Activated CD4-positive, alpha-beta T cell treated with anti-CD3 and anti-CD28 coated beads for 36 hours (primary cell): ENCODE measurements around the gene PCNX2. TPM values are rescaled to one million over a fixed set of nuclear protein-coding genes. Genes with fewer than 3 reads are reported as not detected.

Source experiments
- ATAC-seq: fragments of 200-7000 bp; cut with Tn5 transposase; one replicate; pipeline ENCODE4 v1.10.0; 2021; ENCODE audit warnings: mild to moderate bottlenecking, moderate library complexity
- CTCF ChIA-PET: fragments of 350-600 bp; sonication (Branson Sonifier 250); formaldehyde crosslinking; loops from one replicate; lab custom pipeline; 2021; ENCODE audit warnings: antibody characterized with exemption; lab: Charles Lee
- POLR2A ChIA-PET: fragments of 350-600 bp; sonication (Branson Sonifier 250); formaldehyde crosslinking; loops from one replicate; lab custom pipeline; 2021; ENCODE audit warnings: antibody characterized with exemption, inconsistent platforms; lab: Charles Lee
- DNase-seq: peaks from one replicate; pipeline ENCODE4 v3.0.0-alpha.2; 2020
- H3K27ac Mint-ChIP-seq: one replicate; pipeline ENCODE4 v1.8.0; 2021; ENCODE audit warnings: mixed read lengths
- H3K27me3 Mint-ChIP-seq: one replicate; pipeline ENCODE4 v1.8.0; 2021; ENCODE audit warnings: mixed read lengths
- H3K36me3 Mint-ChIP-seq: one replicate; pipeline ENCODE4 v1.8.0; 2021; ENCODE audit warnings: low read depth, mixed read lengths
- H3K4me1 Mint-ChIP-seq: one replicate; pipeline ENCODE4 v1.8.0; 2021; ENCODE audit warnings: mixed read lengths
- H3K4me3 Mint-ChIP-seq: one replicate; pipeline ENCODE4 v1.8.0; 2021; ENCODE audit warnings: mild to moderate bottlenecking, moderate library complexity, mixed read lengths
- H3K9me3 Mint-ChIP-seq: one replicate; pipeline ENCODE4 v1.8.0; 2021; ENCODE audit warnings: low read depth, mixed read lengths
- intact Hi-C, 2 experiments: fragments of 100-400 bp; cut with DNase I in 1 of 2; cut with micrococcal nuclease in 1 of 2; formaldehyde crosslinking; loops; one replicate each; pipeline versions ENCODE4 v1.14.2 to v1.15.1; 2022 to 2024; cut with DNase I, micrococcal nuclease
- total RNA-seq, 2 experiments: library from RNA; stranded (reverse); gene quantifications; one replicate each; pipeline ENCODE4 v1.2.3, GENCODE V29; 2021

Gene PCNX2
- total RNA-seq, 2 experiments from 2014 or later, result 14.7 to 18.1 TPM

DNA sequence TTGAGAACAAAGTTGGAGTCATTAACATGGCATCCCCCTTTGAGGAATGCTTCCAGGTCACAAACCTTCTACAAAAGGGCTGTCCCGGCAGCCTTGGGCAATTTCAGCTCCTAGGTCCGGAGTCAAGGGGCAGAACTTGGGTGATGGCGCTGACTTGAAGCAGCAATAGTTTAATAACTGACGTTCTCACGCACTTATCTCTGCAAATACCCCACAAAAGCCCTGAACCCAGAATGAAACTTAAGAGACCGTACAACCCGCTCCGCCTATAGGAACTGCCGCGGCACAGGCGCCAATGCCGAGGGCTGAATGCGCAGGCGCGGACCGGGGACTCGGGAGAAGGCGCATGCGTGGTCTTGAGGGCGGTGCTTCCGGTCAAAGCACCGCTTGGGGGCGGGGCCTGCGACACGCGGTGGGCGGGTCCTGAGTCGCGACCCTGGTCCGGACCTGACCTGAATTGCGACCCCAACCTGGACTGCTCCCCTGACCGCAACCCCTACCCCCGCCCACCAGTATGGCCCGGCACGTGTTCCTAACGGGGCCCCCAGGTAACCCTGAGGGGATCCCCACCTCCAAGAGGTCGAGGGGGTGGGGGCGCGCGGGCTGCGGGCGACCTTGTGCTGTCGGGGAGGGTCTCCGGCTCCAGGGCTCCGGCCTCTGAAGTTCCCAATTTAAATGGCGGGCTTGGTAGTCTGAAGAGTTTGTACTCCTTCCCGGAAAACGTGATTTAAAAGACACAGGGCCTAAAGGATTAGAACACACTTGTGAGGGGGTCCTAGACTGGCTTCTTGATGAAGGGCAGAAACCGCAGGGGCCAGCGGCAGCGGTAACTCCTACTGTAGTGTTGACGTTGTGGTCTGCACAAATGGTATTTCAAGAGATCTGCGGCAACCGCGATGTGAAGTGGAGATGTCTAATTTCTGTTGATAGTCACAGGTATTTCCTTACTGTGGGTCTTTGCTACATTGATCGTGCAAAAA, 345.0 kb downstream of the PCNX2 start, which contains the start of gene NTPCR:
NTPCR (plus strand) TSS at position 415 of the 980 bp plus-strand sequence; CDS start at position 515, 100 bp downstream.
- Mint-ChIP-seq H3K27ac (peak within 1 kb of the TSS; percentile 95), H3K4me1 (peaks cover 35% of the 10 kb centered on the region), H3K27me3 (no peaks in the 10 kb centered on the region), H3K36me3 (peaks cover 4% of the 10 kb centered on the region), H3K9me3 (no peaks in the 10 kb centered on the region), H3K4me3 (peak within 1 kb of the TSS; percentile 90)
- ATAC-seq, result peak; percentile 91
- intact Hi-C loops, result loop anchor here (1.0 to 10.0 kb wide), 6 partner anchors 28 to 1424 kb away; partner anchors contain the start of genes SIPA1L2 (in 2 of the 2), COA6 (in 1 of the 2), MAP10 (in 1 of the 2) and MAP3K21 (in 1 of the 2)
- POLR2A ChIA-PET, result no interaction called here
- DNase-seq, result peak; percentile 98
- CTCF ChIA-PET, result interaction anchor here (1.4 to 1.7 kb wide), 2 partner anchors 16 to 25 kb away, joined by 3 to 4 read pairs; no protein-coding TSS in a partner anchor

DNA sequence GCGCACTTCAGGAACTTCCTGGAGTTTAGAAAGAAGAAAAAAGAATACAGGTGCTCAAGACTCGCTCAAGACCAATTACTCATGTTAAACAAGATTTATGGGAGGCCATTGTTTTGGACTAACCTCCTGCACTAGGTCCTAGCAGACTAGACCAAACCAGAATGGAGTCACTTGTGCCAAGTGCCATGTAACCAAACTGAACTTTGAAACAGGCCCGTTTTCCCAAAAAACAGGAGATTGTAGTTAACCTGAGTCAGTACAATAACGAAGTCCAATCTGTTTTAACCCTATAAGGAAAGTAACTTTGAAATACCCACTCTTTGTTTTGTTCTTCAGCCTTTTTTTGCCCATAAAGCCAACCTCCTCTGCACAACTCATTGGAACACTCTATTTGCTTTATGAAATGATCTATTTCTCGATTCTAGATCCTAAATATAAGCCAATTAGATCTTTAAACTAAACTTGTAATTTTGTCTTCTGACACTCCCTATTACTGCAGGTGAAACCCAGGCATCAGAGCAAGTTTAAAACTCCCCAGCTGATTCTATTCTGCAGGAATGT, 345.8 kb downstream of the PCNX2 start:
- peak overlapping the region; percentile 95 for H3K27ac Mint-ChIP-seq
- intact Hi-C loops, result loop anchor here (1.0 to 10.0 kb wide), 7 partner anchors 27 to 1425 kb away; partner anchors contain the start of genes MAP10 (in 2 of the 2), SIPA1L2 (in 2 of the 2), COA6 (in 1 of the 2) and MAP3K21 (in 1 of the 2)
- ChIA-PET CTCF (no interaction called here), POLR2A (no interaction called here)
- H3K36me3 Mint-ChIP-seq, result peaks cover 2% of the 10 kb centered on the region
- H3K9me3 Mint-ChIP-seq, result no peaks in the 10 kb centered on the region
- H3K4me1 Mint-ChIP-seq, result peaks cover 37% of the 10 kb centered on the region
- H3K4me3 Mint-ChIP-seq, result peak overlapping the region; percentile 90
- no peak for DNase-seq
- H3K27me3 Mint-ChIP-seq, result no peaks in the 10 kb centered on the region
- no peak for ATAC-seq

DNA sequence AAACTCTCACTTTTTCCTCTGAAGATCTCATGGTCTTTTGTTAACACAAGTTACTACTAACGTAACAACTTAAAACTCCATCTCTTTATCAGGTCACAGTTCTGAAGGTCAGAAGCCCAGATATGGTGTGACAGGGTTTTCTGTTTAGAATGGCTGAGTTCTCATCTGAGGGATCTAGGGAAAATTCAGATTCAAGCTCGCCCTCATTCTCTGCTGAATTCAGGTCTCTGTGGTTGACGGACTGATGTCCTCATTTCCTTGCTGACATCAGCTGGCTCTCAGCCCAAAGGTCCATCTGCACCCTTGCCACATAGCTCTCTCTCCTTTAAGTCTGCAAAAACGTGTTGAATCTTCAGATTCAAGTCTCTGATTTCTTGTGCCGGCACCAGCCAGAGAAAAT, 351.2 kb downstream of the PCNX2 start:
- H3K27me3 Mint-ChIP-seq, result peaks cover 2% of the 10 kb centered on the region
- DNase-seq (peak; percentile 24), ATAC-seq (peak; percentile 35)
- ChIA-PET POLR2A (no interaction called here), CTCF (interaction anchor here (1.1 kb wide), 1 partner anchor 10 kb away, joined by 3 read pairs; no protein-coding TSS in a partner anchor)
- no peaks in the 10 kb centered on the region for H3K9me3 Mint-ChIP-seq
- no peaks in the 10 kb centered on the region for H3K36me3 Mint-ChIP-seq
- peaks cover 26% of the 10 kb centered on the region for H3K4me1 Mint-ChIP-seq
- H3K27ac Mint-ChIP-seq, result peak overlapping the region; percentile 84
- intact Hi-C loops, result loop anchor here in 1 of 2 experiments (10.0 kb wide), 1 partner anchor 140 kb away; the partner anchor contains the start of gene MAP10
- no peak overlapping the region for H3K4me3 Mint-ChIP-seq

DNA sequence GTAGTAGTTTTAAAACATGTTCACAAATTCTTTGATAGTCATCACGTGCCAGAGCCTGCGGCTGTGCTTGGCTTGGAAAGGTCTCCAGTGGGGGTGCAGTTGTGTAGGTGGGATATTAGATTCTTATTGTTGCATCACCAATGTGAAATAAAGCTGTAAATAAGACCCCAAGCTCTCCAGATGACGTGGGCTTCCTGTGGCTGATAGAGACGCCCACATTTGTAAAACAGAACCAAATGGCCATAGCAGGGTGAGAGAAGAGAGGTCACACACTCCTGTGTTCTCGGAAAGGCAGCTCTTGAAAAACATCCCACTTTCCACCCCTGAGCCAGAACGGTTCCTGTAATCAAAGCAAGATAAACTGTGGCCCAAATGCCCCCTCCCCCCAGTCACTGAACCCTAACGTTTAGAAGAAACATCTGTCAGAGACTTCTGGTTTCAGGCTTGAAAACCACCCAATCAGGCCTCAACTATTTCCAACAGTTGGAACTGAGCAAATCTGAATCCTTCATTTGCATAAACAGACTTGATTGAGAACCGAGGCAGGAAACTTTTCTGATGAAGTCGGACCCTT, 351.8 kb downstream of the PCNX2 start:
- peak; percentile 57 for DNase-seq
- Mint-ChIP-seq H3K4me3 (no peak overlapping the region), H3K9me3 (no peaks in the 10 kb centered on the region), H3K27ac (peak overlapping the region; percentile 84), H3K36me3 (no peaks in the 10 kb centered on the region), H3K27me3 (peaks cover 2% of the 10 kb centered on the region), H3K4me1 (peaks cover 23% of the 10 kb centered on the region)
- ChIA-PET CTCF (no interaction called here), POLR2A (no interaction called here)
- peak; percentile 80 for ATAC-seq
- intact Hi-C loops, result loop anchor here in 1 of 2 experiments (10.0 kb wide), 1 partner anchor 139 kb away; the partner anchor contains the start of gene MAP10

DNA sequence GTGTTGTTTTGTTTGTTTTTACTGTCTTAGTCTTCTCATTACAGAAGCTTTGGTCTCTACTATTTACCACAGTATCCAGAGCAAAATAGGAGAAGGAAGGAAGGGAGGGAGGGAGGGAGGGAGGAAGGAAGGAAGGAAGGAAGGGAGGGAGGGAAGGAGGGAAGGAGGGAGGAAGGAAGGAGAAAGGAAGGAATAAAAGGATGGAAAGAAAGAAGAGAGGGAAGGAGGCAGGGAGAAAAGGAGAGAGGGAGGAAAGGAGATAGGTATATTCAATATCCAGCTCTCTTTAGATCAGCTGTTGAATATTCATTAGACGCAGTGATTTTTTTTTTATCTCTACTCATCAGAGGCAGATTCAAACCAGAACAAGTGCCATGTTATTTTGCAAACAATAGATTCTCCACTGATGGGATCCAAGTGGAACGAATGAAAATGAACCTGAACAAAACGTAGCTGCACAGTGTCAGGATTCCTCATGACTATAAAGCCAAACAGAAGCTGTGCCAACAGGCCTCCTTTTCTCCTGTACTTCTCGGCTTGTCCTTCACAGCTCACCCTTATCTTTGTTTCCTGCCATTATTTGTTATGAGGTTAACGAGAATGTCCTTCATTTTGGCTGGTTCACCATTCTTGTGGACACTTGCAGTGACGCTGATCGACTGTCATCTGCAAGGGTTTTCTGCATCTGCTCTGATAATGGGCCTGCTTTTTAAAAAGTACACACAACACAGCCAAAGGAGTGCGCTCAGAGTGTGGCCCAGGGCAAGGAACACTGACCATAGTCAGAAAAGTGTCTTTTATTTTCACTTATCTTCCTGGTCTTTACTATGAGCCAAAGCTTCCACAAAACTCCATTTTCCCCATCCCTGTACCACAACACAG, 352.9 kb downstream of the PCNX2 start:
- DNase-seq (no peak), ATAC-seq (no peak)
- POLR2A ChIA-PET, result no interaction called here
- Mint-ChIP-seq H3K27ac (peak overlapping the region; percentile 84), H3K36me3 (no peaks in the 10 kb centered on the region), H3K9me3 (no peaks in the 10 kb centered on the region), H3K4me3 (no peak overlapping the region), H3K4me1 (peaks cover 23% of the 10 kb centered on the region), H3K27me3 (peaks cover 7% of the 10 kb centered on the region)
- intact Hi-C loops, result loop anchor here in 1 of 2 experiments (10.0 kb wide), 1 partner anchor 138 kb away; the partner anchor contains the start of gene MAP10
- CTCF ChIA-PET, result interaction anchor here (0.6 to 1.1 kb wide), 3 partner anchors 11 to 128 kb away, joined by 3 to 4 read pairs (median 3); no protein-coding TSS in a partner anchor

DNA sequence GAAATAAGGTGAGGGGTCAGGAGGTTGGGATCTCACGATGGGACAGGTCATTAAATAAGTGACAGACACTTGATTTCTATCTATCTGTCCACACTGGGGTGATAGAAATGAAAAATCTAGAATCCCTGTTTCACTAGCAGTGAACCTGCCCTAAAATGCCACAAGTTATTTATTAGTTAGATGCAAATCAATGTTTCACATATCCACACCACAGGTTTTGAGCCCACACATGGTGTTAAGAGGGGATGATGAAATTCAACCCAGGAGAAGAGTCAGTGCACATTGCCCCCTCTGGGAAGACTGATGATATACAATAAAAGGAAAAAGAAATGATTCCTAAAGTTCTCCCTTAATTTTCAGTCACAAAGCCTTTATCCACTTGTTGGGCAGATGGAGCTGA, 355.3 kb downstream of the PCNX2 start:
- ATAC-seq (no peak), DNase-seq (no peak)
- POLR2A ChIA-PET, result no interaction called here
- intact Hi-C loops, result loop anchor here in 1 of 2 experiments (10.0 kb wide), 1 partner anchor 135 kb away; the partner anchor contains the start of gene MAP10
- Mint-ChIP-seq H3K9me3 (no peaks in the 10 kb centered on the region), H3K27me3 (peaks cover 7% of the 10 kb centered on the region), H3K4me1 (peaks cover 23% of the 10 kb centered on the region), H3K27ac (no peak overlapping the region), H3K36me3 (no peaks in the 10 kb centered on the region), H3K4me3 (no peak overlapping the region)
- CTCF ChIA-PET, result no interaction called here

DNA sequence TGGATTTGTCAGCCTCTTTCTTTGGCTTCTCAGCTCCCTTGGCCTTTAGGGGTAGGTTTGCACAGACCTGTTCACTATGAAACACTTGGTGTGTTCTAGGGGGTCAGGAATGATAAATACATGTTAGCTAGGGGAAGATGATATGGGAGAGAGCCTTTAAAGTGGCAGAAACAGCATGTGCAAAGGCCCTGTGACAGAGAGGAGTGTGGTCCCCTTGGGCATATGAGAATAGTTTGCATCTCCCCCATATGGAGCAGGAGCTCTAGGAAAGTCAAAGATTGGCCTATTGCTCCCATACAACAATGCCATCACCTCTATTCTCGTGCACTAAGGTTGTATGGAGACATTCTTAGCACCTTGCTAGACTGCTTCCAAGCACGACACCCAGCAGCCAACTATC, 355.8 kb downstream of the PCNX2 start:
- ChIA-PET POLR2A (no interaction called here), CTCF (no interaction called here)
- ATAC-seq (no peak), DNase-seq (no peak)
- Mint-ChIP-seq H3K27me3 (peaks cover 7% of the 10 kb centered on the region), H3K36me3 (no peaks in the 10 kb centered on the region), H3K4me3 (no peak overlapping the region), H3K4me1 (peaks cover 20% of the 10 kb centered on the region), H3K9me3 (no peaks in the 10 kb centered on the region), H3K27ac (no peak overlapping the region)
- intact Hi-C loops, result loop anchor here in 1 of 2 experiments (10.0 kb wide), 1 partner anchor 135 kb away; the partner anchor contains the start of gene MAP10

DNA sequence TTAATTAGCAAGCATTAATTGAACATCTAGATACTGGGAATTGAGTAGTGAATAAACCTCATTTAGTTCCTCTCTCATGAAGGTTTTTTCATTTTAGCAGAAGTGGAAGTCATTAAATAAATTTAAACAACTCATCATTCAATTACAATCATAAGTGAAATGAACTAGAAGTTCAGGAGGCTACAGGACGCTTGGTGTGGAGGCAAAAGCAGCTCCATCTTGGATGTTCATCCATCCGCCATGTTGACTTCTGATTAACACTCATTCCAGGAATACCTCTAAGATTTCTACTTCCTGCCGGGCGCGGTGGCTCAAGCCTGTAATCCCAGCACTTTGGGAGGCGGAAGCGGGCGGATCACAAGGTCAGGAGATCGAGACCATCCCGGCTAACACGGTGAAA, 356.6 kb downstream of the PCNX2 start:
- intact Hi-C loops, result no loop called here
- peaks cover 7% of the 10 kb centered on the region for H3K27me3 Mint-ChIP-seq
- CTCF ChIA-PET, result no interaction called here
- POLR2A ChIA-PET, result no interaction called here
- DNase-seq (no peak), ATAC-seq (no peak)
- no peaks in the 10 kb centered on the region for H3K9me3 Mint-ChIP-seq
- H3K4me1 Mint-ChIP-seq, result peaks cover 12% of the 10 kb centered on the region
- H3K27ac Mint-ChIP-seq, result no peak overlapping the region
- H3K4me3 Mint-ChIP-seq, result no peak overlapping the region
- no peaks in the 10 kb centered on the region for H3K36me3 Mint-ChIP-seq

DNA sequence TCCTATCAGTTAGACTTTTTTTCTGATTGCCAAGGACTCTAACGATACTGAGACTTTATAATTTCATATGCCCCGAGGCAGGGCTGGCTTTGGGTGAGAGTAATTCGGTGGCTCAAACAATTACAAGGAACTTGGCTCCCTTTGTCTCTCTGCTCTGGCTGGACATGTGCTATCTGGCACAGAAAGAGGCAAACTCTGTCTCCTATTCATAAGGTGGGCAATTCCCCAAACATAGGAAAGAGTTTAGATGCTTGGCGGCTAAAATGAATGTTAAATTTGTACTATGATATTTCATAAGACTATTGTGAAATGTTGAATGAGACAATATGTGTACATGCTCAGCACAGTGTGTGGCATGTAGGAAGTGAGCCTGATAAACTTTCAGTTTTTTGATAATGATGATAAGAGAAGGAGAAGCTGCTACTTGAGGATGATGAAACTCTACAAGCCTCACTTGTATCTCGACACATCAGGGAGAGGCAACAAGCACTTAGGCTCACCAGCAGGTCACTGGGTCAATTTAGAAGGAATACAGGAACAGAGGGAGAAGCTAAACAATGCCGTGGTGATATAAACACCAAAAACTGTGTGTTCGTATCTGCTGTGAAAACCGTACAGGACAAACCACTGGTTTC, 357.7 kb downstream of the PCNX2 start:
- Mint-ChIP-seq H3K36me3 (no peaks in the 10 kb centered on the region), H3K27me3 (peaks cover 7% of the 10 kb centered on the region), H3K4me1 (peaks cover under 1% of the 10 kb centered on the region), H3K9me3 (no peaks in the 10 kb centered on the region), H3K4me3 (no peak overlapping the region), H3K27ac (no peak overlapping the region)
- ATAC-seq (no peak), DNase-seq (no peak)
- ChIA-PET POLR2A (no interaction called here), CTCF (no interaction called here)
- intact Hi-C loops, result no loop called here

DNA sequence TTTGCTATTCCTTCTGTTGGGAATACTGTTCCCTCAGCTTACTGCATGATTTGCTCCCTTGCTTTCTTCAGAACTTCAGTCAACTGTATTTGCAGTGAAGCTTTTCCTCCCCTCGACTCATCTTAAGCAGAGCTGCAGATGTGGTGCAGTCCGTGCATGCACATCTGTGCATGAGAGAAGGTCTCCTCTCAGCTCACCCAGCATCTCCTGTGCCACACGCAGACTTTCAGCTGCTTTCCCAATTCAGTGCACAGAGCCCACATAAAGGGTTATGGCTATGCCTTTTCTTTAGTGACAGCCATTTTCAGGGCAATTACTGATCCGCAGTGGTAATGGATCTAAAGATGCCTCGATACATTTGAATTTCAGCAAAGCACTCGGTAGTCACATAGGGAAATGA, 358.6 kb downstream of the PCNX2 start:
- intact Hi-C loops, result no loop called here
- CTCF ChIA-PET, result interaction anchor here (0.7 kb wide), 1 partner anchor 8 kb away, joined by 3 read pairs; no protein-coding TSS in a partner anchor

More for the DNA sequence above, 358.6 kb downstream of the PCNX2 start:
- no peaks in the 10 kb centered on the region for H3K36me3 Mint-ChIP-seq
- DNase-seq (no peak), ATAC-seq (no peak)
- H3K9me3 Mint-ChIP-seq, result no peaks in the 10 kb centered on the region
- POLR2A ChIA-PET, result no interaction called here
- H3K4me3 Mint-ChIP-seq, result no peak overlapping the region
- H3K27me3 Mint-ChIP-seq, result peaks cover 7% of the 10 kb centered on the region
- H3K4me1 Mint-ChIP-seq, result no peaks in the 10 kb centered on the region
- H3K27ac Mint-ChIP-seq, result no peak overlapping the region
